KMS-11 (cell line): ENCODE measurements around the gene ANK3.
A peak's percentile ranks its signal among the peaks of the same experiment; 100 is the strongest.

ENCODE experiments used
- H2AFZ ChIP-seq: fragments of 200-600 bp; sonication (generic); 2 replicates; pipeline ENCODE4 v1.6.1; 2016; ENCODE audit warnings: antibody characterized with exemption, mixed run types, low read depth
- H3K27ac ChIP-seq: fragments of 200-600 bp; sonication (generic); 2 replicates; pipeline ENCODE4 v1.6.1; 2016; ENCODE audit warnings: mild to moderate bottlenecking, mixed run types
- H3K27me3 ChIP-seq: fragments of 200-600 bp; sonication (generic); 2 replicates; pipeline ENCODE4 v1.6.1; 2017; ENCODE audit warnings: mild to moderate bottlenecking, low read depth, mixed run types, moderate library complexity; ENCODE audit not compliant: insufficient read depth
- H3K36me3 ChIP-seq: fragments of 200-600 bp; sonication (generic); 2 replicates; pipeline ENCODE4 v1.6.1; 2017; ENCODE audit warnings: mild to moderate bottlenecking, mixed run types; ENCODE audit not compliant: insufficient read depth
- H3K4me1 ChIP-seq: fragments of 200-600 bp; sonication (generic); 2 replicates; pipeline ENCODE4 v1.6.1; 2016; ENCODE audit warnings: mild to moderate bottlenecking, low read depth, mixed run types; ENCODE audit not compliant: poor library complexity, severe bottlenecking
- H3K4me2 ChIP-seq: fragments of 200-600 bp; sonication (generic); 2 replicates; pipeline ENCODE4 v1.7.0; 2016; ENCODE audit warnings: mild to moderate bottlenecking, mixed run types
- H3K4me3 ChIP-seq: fragments of 200-600 bp; sonication (generic); IDR thresholded peaks from 2 replicates; pipeline ENCODE4 v1.6.1; 2017; ENCODE audit warnings: low read depth, low read length, mixed read lengths; ENCODE audit not compliant: insufficient read depth
- H3K79me2 ChIP-seq: fragments of 200-600 bp; sonication (generic); 2 replicates; pipeline ENCODE4 v1.6.1; 2016; ENCODE audit warnings: low read depth, mixed run types; ENCODE audit not compliant: insufficient read depth
- H3K9ac ChIP-seq: fragments of 200-600 bp; sonication (generic); 2 replicates; pipeline ENCODE4 v1.6.1; 2016; ENCODE audit warnings: mild to moderate bottlenecking, mixed run types
- H4K20me1 ChIP-seq: fragments of 200-600 bp; sonication (generic); 2 replicates; pipeline ENCODE4 v1.6.1; 2016; ENCODE audit warnings: mild to moderate bottlenecking, mixed run types; ENCODE audit not compliant: insufficient read depth
- TF ChIP-seq, protein P1 (sequence below): fragments of 200-600 bp; sonication (generic); conservative IDR thresholded peaks from 2 replicates; pipeline ENCODE4 v1.6.1; 2017; ENCODE audit warnings: low read depth, mild to moderate bottlenecking, antibody characterized with exemption, low read length, moderate library complexity, mixed read lengths

The ANK3 gene

DNA sequence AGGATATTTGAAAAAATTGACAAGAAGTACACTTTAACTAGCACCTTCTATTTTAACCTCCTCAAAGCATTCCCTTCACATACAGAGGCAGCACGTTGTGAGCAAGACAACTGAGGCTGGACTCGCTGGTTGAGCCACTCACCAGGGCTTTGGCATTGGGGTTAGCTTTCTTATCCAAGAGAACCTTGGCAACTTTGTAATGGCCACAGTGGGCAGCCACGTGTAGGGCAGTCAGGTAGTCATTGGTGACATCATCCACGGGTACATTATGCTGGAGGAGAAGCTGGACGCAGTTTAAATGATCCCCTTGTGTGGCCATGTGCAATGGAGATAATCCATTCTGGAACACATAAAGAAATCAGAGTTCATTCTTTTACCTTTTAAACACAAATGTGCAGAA lies 181.8 kb downstream of the ANK3 start:
- Histone ChIP-seq H3K4me3 (no peak overlapping the region), H3K9ac (no peak overlapping the region), H3K36me3 (peaks cover 17% of the 10 kb centered on the region; the same call in 1 of the 2 replicates), H3K79me2 (peaks cover 4% of the 10 kb centered on the region; the same call in 1 of the 2 replicates), H3K4me2 (no peak overlapping the region), H3K4me1 (no peaks in the 10 kb centered on the region), H3K27me3 (no peaks in the 10 kb centered on the region), H2AFZ (no peak overlapping the region), H3K27ac (no peak overlapping the region), H4K20me1 (peaks cover 3% of the 10 kb centered on the region; the same call in 1 of the 2 replicates)
- TF ChIP-seq, protein P1, sequence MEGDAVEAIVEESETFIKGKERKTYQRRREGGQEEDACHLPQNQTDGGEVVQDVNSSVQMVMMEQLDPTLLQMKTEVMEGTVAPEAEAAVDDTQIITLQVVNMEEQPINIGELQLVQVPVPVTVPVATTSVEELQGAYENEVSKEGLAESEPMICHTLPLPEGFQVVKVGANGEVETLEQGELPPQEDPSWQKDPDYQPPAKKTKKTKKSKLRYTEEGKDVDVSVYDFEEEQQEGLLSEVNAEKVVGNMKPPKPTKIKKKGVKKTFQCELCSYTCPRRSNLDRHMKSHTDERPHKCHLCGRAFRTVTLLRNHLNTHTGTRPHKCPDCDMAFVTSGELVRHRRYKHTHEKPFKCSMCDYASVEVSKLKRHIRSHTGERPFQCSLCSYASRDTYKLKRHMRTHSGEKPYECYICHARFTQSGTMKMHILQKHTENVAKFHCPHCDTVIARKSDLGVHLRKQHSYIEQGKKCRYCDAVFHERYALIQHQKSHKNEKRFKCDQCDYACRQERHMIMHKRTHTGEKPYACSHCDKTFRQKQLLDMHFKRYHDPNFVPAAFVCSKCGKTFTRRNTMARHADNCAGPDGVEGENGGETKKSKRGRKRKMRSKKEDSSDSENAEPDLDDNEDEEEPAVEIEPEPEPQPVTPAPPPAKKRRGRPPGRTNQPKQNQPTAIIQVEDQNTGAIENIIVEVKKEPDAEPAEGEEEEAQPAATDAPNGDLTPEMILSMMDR, result no peak

GRCh38 chr10:60206735-60207134 lies 182.9 kb downstream of the ANK3 start:
- peaks cover 4% of the 10 kb centered on the region; the same call in 1 of the 2 replicates for H3K79me2 ChIP-seq
- no peaks in the 10 kb centered on the region for H3K4me1 ChIP-seq
- no peak overlapping the region for H3K9ac ChIP-seq
- H3K27ac ChIP-seq, result no peak overlapping the region
- no peak overlapping the region for H3K4me2 ChIP-seq
- no peak overlapping the region for H2AFZ ChIP-seq
- TF ChIP-seq, protein P1, result no peak
- H4K20me1 ChIP-seq, result peaks cover 3% of the 10 kb centered on the region; the same call in 1 of the 2 replicates
- H3K4me3 ChIP-seq, result no peak overlapping the region
- H3K27me3 ChIP-seq, result no peaks in the 10 kb centered on the region
- H3K36me3 ChIP-seq, result peaks cover 12% of the 10 kb centered on the region; the same call in 1 of the 2 replicates

GRCh38 chr10:60205741-60206140 lies 183.9 kb downstream of the ANK3 start:
- Histone ChIP-seq H3K4me1 (no peaks in the 10 kb centered on the region), H3K27ac (no peak overlapping the region), H3K79me2 (peaks cover 4% of the 10 kb centered on the region; the same call in 1 of the 2 replicates), H3K4me3 (no peak overlapping the region), H3K9ac (no peak overlapping the region), H3K27me3 (no peaks in the 10 kb centered on the region), H2AFZ (no peak overlapping the region), H4K20me1 (peaks cover 3% of the 10 kb centered on the region; the same call in 1 of the 2 replicates), H3K36me3 (peaks cover 11% of the 10 kb centered on the region; the same call in 1 of the 2 replicates), H3K4me2 (no peak overlapping the region)
- TF ChIP-seq, protein P1, result no peak

GRCh38 chr10:60203993-60204618 lies 185.6 kb downstream of the ANK3 start:
- Histone ChIP-seq H3K79me2 (peaks cover 4% of the 10 kb centered on the region; the same call in 1 of the 2 replicates), H3K27me3 (no peaks in the 10 kb centered on the region), H3K4me3 (no peak overlapping the region), H4K20me1 (no peaks in the 10 kb centered on the region; the same call in 1 of the 2 replicates), H2AFZ (no peak overlapping the region), H3K4me1 (no peaks in the 10 kb centered on the region), H3K27ac (no peak overlapping the region), H3K4me2 (no peak overlapping the region), H3K36me3 (peaks cover 18% of the 10 kb centered on the region; the same call in 1 of the 2 replicates), H3K9ac (no peak overlapping the region)
- TF ChIP-seq, protein P1, result peak; percentile 52; the same call in 1 of the 2 replicates
